Subcutaneous abdominal adipose tissue (tissue), 5 donors: ENCODE measurements around the gene MYBPH.

Experiments used
- H3K27ac ChIP-seq: one replicate; pipeline ENCODE4 v1.7.0; 2013; ENCODE audit warnings: low read depth, mild to moderate bottlenecking, inconsistent platforms, low read length, moderate library complexity
- H3K27me3 ChIP-seq, 5 donors: one replicate each; pipeline ENCODE4 v1.7.0; 2013; ENCODE audit warnings: low read length in 5 of 5, inconsistent platforms in 1 of 5; ENCODE audit not compliant: control insufficient read depth in 5 of 5, insufficient read depth in 4 of 5
- H3K36me3 ChIP-seq, 5 donors: one replicate each; pipeline ENCODE4 v1.7.0; 2013; ENCODE audit warnings: low read length in 5 of 5; ENCODE audit not compliant: control insufficient read depth in 5 of 5, insufficient read depth in 5 of 5
- H3K4me1 ChIP-seq, 5 donors: one replicate each; pipeline ENCODE4 v1.7.0; 2013; ENCODE audit warnings: low read length in 5 of 5, mild to moderate bottlenecking in 3 of 5, moderate library complexity in 1 of 5; ENCODE audit not compliant: control insufficient read depth in 5 of 5, insufficient read depth in 5 of 5
- H3K4me3 ChIP-seq, 5 donors: one replicate each; pipeline ENCODE4 v1.7.0; 2013; ENCODE audit warnings: low read length in 5 of 5, low read depth in 1 of 5
- H3K9ac ChIP-seq, 5 donors: one replicate each; pipeline ENCODE4 v1.7.0; 2013; ENCODE audit warnings: low read length in 5 of 5, mild to moderate bottlenecking in 4 of 5, moderate library complexity in 3 of 5
- H3K9me3 ChIP-seq, 5 donors: one replicate each; pipeline ENCODE4 v1.7.0; 2013; ENCODE audit warnings: low read length in 5 of 5; ENCODE audit not compliant: control insufficient read depth in 5 of 5
- donor health status: healthy.
- donor health status: healthy.
- donor health status: healthy.
- donor health status: healthy.
- donor health status: healthy.

MYBPH gene

DNA sequence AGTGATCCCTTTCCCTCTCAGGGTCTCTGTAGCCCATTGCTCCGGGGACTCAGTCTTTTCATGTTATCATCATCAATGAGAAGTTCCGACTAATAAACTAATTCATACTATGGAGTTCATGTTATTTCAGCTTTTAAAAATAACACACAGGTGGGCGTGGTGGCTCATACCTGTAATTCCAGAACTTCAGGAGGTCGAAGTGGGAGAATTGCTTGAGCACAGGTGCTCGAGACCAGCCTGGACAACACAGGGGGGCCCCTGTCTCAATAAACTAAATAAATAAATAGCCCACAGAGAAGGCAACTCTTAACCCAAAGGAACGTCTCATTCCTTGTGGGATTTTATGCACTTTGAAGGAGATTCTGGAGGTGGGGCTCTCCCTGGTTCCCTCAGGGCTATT is 14.5 kb downstream of the MYBPH start:
- Histone ChIP-seq H3K9me3 (peaks cover 0 to 3% (median 0%) of the 10 kb centered on the region in 5 donors), H3K4me1 (no peaks in the 10 kb centered on the region), H3K36me3 (peaks cover 0 to 15% (median 8%) of the 10 kb centered on the region in 5 donors)

DNA sequence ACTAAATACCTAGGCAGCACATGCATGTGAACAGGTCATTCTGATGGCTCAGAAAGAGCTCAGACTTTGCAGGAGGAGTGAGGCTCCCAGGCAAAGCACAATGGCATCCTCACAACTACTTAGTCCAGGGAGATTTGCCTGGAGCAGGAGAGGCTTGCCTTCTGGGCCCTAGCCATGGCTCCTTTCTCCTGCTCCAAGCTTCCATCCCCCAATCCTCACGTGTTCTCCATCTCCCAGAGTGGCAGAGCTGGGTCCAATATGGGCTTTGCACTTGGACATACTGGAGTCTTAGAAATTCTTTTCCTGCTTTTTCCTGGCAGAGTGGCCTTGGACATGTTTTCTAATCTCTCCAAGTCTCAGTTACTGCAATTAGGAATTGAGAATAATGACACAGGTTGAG is 15.8 kb downstream of the MYBPH start:
- no peak overlapping the region for H3K4me3 ChIP-seq
- H3K9me3 ChIP-seq, result peaks cover 0 to 3% (median 0%) of the 10 kb centered on the region in 5 donors
- no peak overlapping the region for H3K9ac ChIP-seq
- H3K36me3 ChIP-seq, result peaks cover 0 to 3% (median 0%) of the 10 kb centered on the region in 5 donors
- no peak overlapping the region for H3K27ac ChIP-seq
- no peaks in the 10 kb centered on the region for H3K27me3 ChIP-seq
- no peaks in the 10 kb centered on the region for H3K4me1 ChIP-seq

More for the DNA sequence above, 14.5 kb downstream of the MYBPH start:
- Histone ChIP-seq H3K4me3 (no peak overlapping the region), H3K9ac (no peak overlapping the region), H3K27ac (no peak overlapping the region), H3K27me3 (no peaks in the 10 kb centered on the region)

DNA sequence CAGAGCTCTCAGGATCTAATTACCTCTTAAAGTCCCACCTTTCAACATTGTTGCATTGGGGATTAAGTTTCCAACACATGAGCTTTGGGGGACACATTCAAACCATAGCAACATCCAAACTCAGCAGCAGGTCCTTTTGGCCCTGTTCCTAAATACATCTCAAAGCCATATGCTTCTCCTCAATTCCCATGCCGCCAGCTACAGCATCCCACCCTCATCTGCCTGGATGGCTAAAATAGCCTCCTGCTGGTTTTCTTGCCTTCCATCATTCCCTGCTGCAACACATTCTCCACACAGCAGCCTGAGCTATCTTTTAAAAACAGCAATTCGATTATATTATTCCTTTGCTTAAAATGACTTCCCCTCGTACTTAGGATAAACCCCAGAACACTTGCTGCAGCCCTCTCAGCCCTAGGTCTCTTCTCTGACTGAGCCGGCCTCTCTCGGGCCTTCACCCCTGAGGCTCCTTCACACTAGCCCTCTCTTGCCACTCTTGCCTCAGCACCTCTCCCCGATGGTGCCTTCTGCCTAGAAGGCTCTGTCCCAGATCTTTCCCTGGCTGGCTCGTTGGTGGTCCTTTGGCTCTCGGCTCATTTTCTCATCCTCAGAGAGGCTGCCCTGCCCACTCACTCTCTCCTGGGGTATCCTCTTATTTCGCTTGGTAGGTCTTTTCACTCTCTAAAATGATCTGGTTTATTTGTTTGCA is 16.5 kb downstream of the MYBPH start:
- Histone ChIP-seq H3K27me3 (no peaks in the 10 kb centered on the region), H3K9ac (no peak overlapping the region), H3K4me3 (no peak overlapping the region), H3K4me1 (peaks cover 0 to 6% (median 0%) of the 10 kb centered on the region in 5 donors), H3K36me3 (peaks cover 0 to 3% (median 0%) of the 10 kb centered on the region in 5 donors), H3K27ac (no peak overlapping the region), H3K9me3 (peaks cover 0 to 3% (median 0%) of the 10 kb centered on the region in 5 donors)

DNA sequence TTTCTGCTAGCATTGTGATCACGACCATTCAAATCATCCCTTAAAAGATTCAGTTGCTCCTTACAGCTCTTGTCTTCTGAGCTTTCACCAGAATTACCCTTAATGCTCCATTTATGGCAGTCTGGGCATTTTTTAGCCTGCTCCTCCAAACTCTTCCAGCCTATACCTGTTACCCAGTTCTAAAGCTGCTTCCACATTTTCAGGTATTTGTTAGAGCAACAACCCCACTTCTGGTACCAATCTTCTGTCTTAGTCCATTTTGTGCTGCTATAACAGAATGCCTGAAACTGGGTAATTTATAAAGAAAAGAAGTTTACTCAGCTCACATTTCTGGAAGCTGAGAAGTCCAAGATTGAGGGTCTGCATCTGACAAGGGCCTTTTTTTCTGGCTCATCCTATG is 17.2 kb downstream of the MYBPH start:
- Histone ChIP-seq H3K9ac (no peak overlapping the region), H3K4me1 (peaks cover 0 to 12% (median 2%) of the 10 kb centered on the region in 5 donors), H3K27ac (no peak overlapping the region), H3K9me3 (peaks cover 0 to 3% (median 0%) of the 10 kb centered on the region in 5 donors), H3K36me3 (peaks cover 0 to 3% (median 0%) of the 10 kb centered on the region in 5 donors), H3K27me3 (no peaks in the 10 kb centered on the region), H3K4me3 (no peak overlapping the region)

DNA sequence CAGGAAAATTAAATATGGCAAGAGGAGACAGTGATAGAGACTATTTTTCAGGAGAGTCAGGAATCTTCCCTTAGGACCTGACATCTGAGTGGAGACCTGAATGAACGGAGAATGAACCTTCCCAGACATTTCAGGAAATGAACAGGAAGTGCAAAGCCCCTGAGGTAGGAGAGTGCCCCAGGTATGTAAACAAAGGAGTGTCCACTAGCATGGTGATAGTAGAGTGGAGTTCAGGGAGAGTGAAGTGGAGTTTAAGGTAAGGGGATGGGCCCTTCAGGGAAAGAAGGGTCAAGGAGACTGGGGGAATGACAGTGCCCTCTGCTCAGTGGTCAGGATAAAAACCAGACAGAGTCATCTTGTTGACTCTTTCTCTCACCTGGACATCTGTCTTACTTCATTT is 19.3 kb downstream of the MYBPH start:
- Histone ChIP-seq H3K27ac (no peak overlapping the region), H3K9me3 (peaks cover 0 to 3% (median 0%) of the 10 kb centered on the region in 5 donors), H3K9ac (no peak overlapping the region), H3K36me3 (no peaks in the 10 kb centered on the region), H3K4me1 (peaks cover 0 to 13% (median 2%) of the 10 kb centered on the region in 5 donors), H3K4me3 (no peak overlapping the region), H3K27me3 (no peaks in the 10 kb centered on the region)

DNA sequence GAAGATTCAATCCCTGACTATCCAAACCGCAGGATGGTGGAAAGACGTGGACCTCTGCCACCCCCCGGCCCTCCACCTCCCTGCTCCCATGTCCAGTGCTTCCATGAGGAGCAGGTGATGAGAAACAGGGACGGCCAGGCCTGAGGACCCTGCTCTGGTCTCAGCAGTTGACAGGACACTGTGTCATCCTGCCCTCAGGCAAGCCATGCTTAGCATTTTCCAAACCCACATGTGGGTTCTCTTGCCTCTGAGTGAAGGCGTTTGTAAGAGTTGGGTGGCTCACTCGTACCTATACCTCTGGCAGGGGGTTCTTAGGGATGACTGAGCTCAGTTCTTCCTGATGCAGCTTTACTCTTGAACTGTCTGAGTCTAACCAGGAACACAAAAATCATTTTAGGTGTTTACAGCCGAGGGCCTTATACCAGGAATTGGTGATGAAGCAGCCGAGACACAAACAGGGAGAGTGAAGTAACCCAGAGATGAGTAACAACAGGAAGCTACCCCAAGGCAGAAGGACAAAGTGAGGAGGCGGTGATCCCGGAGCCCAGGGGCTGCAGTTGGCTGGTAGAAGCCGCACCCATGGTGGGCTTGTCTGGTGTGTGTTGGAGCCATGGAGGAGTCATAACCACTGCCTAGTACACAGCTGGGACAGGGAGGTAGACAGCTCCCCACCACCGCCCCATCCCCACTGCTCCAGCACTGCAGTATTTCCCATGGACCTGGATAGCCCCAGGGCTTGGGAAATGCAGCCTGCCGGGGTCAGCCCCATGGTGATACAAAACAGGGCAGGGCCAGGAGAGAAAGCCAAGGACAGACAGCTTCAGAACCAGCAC is 21.4 kb downstream of the MYBPH start:
- no peaks in the 10 kb centered on the region for H3K27me3 ChIP-seq
- H3K27ac ChIP-seq, result no peak overlapping the region
- H3K4me3 ChIP-seq, result no peak overlapping the region
- no peak overlapping the region for H3K9ac ChIP-seq
- H3K4me1 ChIP-seq, result peaks cover 0 to 16% (median 2%) of the 10 kb centered on the region in 5 donors
- H3K36me3 ChIP-seq, result no peaks in the 10 kb centered on the region
- H3K9me3 ChIP-seq, result peaks cover 0 to 3% (median 0%) of the 10 kb centered on the region in 5 donors

DNA sequence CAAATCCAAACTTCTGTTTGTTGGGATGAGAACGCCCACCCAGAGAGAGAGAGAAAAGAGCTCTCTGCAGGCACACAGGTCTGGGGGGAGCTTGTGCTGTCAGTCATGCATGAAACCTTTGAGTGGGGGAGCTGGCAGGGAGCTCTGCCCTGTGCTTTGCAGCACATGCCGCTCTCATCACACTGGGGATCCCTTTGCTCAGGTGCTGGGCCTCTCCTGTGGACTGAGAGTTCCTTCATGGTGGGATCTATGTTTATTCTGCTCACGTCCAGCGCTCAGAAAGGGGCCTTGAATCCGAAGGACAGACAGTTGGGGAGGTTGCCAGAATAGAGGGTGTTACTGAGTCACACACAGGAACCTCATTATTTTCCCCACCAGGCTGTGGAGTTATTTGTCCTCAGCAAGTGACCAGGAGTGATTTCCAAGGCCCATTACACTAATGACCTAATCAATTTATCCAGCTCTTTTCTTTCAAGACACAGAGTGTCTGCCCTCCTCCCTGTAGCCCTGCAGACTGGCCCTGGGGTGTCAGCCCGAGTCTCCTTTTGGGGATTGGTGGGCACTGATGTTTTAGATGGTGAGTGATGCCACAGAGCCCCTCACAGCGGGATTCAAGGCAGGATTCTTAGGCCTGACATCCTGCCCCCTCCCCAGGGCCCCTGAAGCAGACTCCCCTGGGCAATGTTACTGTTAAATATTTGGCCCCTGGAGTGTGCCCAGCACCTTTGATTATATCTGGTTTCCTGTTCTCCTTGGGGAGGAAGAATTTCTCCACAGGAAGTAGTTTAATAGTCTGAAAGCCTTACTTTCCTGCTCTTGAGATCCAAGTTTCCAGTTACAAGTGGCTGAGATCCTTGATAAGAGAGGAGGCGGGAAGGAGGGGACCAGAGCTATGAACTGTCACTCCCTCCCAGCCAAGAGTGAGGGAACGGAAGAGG is 22.3 kb downstream of the MYBPH start:
- no peak overlapping the region for H3K27ac ChIP-seq
- H3K27me3 ChIP-seq, result no peaks in the 10 kb centered on the region
- H3K36me3 ChIP-seq, result no peaks in the 10 kb centered on the region
- no peak overlapping the region for H3K4me3 ChIP-seq
- peaks cover 0 to 25% (median 7%) of the 10 kb centered on the region in 5 donors for H3K4me1 ChIP-seq
- peaks cover 0 to 1% (median 0%) of the 10 kb centered on the region in 5 donors for H3K9me3 ChIP-seq
- no peak overlapping the region for H3K9ac ChIP-seq

DNA sequence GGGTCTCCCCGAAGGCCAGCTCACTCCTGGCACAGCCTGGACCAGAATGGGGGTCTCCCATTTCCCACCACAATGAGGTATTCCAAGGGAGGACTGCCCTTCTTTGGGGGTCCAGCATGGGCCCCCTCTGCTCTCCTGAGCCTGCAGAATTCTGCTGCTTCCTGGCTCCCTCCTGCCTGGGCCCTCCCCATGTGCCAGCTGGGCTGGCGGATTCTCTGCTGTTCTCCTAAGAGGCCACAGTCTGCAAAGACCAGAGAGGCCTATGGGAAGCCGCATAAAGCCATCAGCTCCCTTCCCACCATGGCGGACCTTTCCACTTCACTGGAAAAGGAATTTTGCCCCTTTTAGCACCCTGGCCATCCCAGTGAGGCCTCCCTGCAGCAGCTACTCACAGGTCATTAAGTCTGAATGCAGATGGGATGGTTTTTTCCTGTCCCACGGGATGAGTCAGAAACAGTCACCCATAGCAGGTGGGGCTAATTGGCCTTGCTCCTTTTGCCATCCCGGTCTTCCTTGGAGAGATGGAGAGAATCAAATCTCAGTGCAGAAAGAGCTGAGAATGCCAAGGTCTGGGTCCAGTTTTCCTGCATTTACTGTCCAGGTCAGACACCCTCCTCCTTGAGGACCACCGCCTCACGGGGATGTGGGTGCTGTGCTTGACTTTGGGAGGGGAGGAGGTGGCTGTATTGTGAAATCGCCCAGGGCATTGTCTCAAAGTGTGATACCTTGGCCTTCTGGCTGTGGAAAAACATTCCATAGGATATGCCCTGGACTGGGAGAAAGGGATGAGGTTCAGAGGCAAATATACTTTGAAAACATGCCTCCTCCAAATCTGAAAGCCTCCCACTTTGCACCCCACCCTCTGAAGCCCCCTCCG is 23.2 kb downstream of the MYBPH start:
- Histone ChIP-seq H3K9ac (no peak overlapping the region), H3K4me3 (no peak overlapping the region), H3K4me1 (peaks cover 0 to 28% (median 7%) of the 10 kb centered on the region in 5 donors), H3K27me3 (no peaks in the 10 kb centered on the region), H3K36me3 (no peaks in the 10 kb centered on the region), H3K27ac (no peak overlapping the region), H3K9me3 (no peaks in the 10 kb centered on the region)
